GM23338 (cell line): Measurements from ENCODE around the gene DNAJB8.

ENCODE experiments used
- CTCF ChIP-seq, 2 experiments: fragments of 200-600 bp in 1 of 2; sonication (generic) in 1 of 2; conservative IDR thresholded peaks; 2 replicates each; pipeline versions ENCODE4 v1.5.1 to v1.6.1; 2016 to 2017; ENCODE audit warnings: antibody characterized with exemption in 2 of 2, low read depth in 2 of 2, mild to moderate bottlenecking in 2 of 2, moderate library complexity in 1 of 2
- EZH2phosphoT487 ChIP-seq: fragments of 200-600 bp; sonication (generic); IDR thresholded peaks from one replicate; pipeline ENCODE4 v1.8.1; 2018; ENCODE audit warnings: antibody characterized with exemption; ENCODE audit not compliant: unreplicated experiment
- POLR2AphosphoS5 ChIP-seq: IDR thresholded peaks from 2 replicates; pipeline ENCODE4 v1.6.1; 2016; ENCODE audit warnings: antibody characterized with exemption, low read depth

DNA sequence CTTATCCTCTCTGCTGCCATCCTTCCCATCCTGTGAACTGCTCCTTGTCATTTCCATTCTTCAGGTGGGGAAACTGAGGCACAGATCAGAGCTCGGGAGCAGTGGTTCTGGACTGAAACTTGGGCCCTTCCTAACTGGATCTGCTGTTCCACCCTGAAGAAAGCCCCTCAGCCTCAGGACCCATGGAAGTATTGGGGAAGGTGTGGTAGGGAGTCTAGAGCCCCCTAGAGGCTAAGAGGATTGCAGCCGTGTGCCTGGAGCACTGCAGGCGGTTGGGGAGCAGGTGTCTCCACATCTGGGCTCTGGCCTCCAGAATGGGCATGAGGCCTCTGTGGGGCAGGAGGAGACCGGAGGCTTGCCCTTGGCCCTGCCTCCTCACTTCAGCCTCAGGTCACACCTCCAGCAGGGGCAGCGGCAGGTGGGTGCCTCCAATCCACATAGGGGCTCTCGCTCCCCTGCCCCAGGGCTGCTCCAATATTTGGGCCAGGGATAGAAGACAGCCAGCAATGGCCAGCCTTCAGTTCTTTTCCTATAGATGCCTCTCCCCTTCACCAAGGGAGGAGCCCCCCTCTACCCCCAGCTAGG is 28.1 kb downstream of the DNAJB8 start:
- TF ChIP-seq CTCF (conservative IDR thresholded peaks at IDR 0.05; ENCODE audit: low read depth in 2 of 2) (peak; percentile 81 to 91), POLR2AphosphoS5 (no peak), EZH2phosphoT487 (no peak)
